ENCODE results near the gene PIK3R1. TPM values are rescaled to one million over a fixed set of nuclear protein-coding genes. Genes with fewer than 3 reads are reported as not detected.

The PIK3R1 gene
- total RNA-seq, 1 donor: 73.8 TPM

DNA sequence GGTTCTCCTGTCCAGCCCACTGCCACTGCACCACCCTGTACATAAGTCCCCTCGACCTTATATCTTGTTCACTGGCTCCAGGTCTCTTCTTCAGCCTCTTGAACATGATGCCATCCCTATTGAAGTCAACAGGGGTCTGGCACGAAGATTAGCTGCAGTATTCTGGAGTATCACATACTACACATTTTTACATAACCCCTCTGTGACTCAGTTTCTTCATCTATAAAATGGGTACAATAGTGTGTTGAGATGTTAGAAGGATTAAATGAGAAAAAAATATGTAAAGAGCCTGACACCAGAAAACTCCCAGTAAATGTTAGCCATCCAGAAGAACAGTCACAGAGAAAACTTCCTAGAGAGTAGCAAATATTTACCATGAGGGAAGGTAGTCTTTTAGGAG is 98.9 kb downstream of the PIK3R1 start:
- TF ChIP-seq, protein P1, sequence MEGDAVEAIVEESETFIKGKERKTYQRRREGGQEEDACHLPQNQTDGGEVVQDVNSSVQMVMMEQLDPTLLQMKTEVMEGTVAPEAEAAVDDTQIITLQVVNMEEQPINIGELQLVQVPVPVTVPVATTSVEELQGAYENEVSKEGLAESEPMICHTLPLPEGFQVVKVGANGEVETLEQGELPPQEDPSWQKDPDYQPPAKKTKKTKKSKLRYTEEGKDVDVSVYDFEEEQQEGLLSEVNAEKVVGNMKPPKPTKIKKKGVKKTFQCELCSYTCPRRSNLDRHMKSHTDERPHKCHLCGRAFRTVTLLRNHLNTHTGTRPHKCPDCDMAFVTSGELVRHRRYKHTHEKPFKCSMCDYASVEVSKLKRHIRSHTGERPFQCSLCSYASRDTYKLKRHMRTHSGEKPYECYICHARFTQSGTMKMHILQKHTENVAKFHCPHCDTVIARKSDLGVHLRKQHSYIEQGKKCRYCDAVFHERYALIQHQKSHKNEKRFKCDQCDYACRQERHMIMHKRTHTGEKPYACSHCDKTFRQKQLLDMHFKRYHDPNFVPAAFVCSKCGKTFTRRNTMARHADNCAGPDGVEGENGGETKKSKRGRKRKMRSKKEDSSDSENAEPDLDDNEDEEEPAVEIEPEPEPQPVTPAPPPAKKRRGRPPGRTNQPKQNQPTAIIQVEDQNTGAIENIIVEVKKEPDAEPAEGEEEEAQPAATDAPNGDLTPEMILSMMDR (IDR thresholded peaks at IDR 0.05; ENCODE audit: insufficient read depth, low read depth, low read length): no peak
- DNase-seq (ENCODE audit: low read depth): no peak

DNA sequence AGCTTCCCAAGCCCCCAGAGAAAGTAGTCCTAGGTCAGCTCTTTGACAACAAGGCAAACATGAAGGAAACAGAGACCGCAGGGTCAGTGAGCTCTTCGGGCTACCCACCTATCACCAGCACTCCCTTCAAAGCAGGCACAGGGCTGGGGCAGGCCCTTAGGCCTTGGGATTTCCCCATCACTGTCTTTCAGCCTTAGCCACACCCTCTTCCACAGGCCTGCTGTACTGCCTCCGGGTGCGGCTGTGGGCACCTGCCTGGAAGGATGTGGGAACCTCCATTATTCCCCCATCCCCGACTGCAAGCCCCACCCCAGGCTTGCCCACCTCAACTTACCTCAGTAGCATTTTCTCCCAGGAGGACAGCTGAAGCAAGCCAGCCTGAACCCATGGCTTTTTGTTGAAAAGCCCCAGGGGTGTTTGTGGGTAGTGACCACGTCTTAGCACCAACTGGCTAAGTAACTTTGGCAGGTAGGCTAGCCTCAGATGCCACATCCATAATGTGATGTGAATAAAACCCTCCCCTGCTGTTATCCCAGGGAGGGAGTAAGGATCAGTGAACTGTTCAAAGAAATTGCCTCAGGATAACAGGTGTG is 100.2 kb downstream of the PIK3R1 start:
- TF ChIP-seq, protein P1 (IDR thresholded peaks at IDR 0.05; ENCODE audit: insufficient read depth, low read depth, low read length): no peak
- no peak for DNase-seq (ENCODE audit: low read depth)
- H3K4me3 ChIP-seq (ENCODE audit: low read depth, low read length): no peak overlapping the region

More for the DNA sequence above, 98.9 kb downstream of the PIK3R1 start:
- H3K4me3 ChIP-seq (ENCODE audit: low read depth, low read length): no peak overlapping the region

DNA sequence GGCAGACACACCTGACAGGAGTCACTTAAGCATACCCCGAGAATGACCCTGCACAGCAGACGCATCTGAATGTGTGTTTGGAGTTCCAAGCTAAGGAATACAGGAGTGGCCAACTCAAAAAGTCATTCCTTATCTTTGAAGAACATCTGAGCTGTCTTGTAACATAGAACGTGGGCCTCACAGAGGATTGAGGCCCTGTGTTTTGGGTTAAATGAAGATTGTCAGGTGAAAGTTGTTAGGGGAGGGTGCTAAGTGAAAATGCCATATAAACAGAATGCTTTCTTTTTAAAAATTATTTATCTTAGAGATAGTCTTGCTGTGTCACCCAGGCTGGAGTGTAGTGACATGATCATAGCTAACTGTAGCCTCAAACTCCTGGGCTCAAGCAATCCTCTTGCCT is 100.9 kb downstream of the PIK3R1 start:
- TF ChIP-seq, protein P1 (IDR thresholded peaks at IDR 0.05; ENCODE audit: insufficient read depth, low read depth, low read length): no peak
- DNase-seq (ENCODE audit: low read depth): no peak
- H3K4me3 ChIP-seq (ENCODE audit: low read depth, low read length): no peak overlapping the region

DNA sequence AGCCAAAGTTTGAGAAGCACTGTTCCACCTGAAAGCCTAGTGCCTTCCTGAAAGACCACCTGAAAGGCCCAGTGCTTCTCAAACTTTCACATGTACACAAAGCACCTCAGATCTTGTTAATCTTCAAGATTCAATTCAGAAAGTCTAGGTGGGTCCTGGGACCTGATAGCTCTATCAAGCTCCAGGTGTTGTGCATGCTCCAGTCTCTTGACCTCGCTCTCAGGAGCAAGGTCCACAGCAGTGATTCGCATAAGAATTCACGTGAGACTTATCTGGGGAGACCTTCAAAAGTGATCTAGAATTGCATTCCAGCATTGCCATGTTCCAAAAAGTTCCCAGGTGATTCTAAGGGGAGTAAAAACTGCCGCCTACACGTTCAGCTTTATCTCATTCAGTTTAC is 102.1 kb downstream of the PIK3R1 start:
- H3K4me3 ChIP-seq (ENCODE audit: low read depth, low read length): no peak overlapping the region
- TF ChIP-seq, protein P1 (IDR thresholded peaks at IDR 0.05; ENCODE audit: insufficient read depth, low read depth, low read length): no peak
- no peak for DNase-seq (ENCODE audit: low read depth)

DNA sequence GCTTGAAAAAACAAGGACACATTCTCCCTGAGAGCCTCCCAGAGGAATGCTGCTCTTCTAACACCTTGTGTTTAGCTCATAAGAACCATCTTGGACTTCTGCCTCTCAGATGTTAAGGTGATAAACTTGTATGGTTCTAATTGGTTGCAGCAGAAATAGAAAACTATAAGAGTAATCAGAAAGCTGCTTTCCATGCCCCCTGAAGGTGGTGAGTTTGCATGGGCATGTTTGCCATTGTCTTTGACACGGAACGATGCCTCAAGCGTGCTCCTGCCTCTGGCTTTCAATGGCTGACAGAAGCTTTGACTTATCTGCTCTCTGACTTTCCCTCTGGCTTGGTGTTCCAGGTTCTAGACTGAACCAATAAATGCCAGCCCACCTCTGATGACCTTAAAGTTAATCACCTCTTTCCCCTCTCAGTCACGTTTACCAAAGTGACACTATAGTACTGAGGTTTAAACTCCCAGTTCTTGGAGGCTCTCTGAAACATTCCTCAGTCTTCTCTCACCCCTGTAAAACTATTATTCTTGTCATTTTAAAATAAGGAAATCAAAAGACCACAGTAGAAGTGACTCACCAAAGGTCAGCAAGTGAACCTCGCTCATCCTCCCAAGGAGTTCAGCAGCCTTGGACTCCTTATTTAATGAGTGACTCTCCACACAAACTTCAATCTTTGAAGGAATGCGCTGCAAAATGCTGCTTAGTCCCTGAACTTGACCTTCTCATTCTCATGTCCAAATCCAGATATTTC is 103.6 kb downstream of the PIK3R1 start:
- TF ChIP-seq, protein P1 (IDR thresholded peaks at IDR 0.05; ENCODE audit: insufficient read depth, low read depth, low read length): no peak
- DNase-seq (ENCODE audit: low read depth): peak; percentile 73
- H3K4me3 ChIP-seq (ENCODE audit: low read depth, low read length): no peak overlapping the region

DNA sequence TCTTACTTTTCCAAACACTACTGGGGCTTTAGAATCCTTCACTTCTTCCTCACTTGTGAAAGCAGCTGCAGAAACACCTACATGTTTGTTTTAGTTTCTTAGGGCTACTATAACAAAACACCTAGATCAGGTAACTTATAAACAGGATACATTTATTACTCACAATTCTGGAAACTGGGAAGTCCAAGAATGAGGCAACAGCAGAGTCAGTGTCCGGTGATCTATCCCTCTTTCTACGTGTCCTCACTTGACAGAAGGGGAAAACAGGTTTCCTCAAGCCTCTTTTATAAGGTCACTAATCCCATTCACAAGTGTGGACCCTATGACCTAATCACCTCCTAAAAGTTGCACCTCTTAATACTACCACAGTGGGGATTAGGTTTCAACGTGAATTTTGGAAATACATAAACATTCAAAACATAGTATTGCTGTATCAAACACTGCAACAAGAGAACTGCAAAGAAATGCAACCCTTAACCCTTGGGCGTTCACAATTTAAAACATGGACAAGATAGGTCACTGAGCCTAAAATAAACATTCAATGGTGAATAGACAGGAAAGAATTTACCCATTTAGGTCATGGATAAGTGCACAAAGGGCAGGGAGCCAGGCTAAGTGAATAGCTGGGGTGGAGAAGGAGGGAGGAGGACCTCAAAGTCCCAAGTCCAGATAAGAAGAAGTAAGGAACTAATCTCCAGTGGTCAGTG is 104.3 kb downstream of the PIK3R1 start:
- TF ChIP-seq, protein P1 (IDR thresholded peaks at IDR 0.05; ENCODE audit: insufficient read depth, low read depth, low read length): no peak
- peak; percentile 71 for DNase-seq (ENCODE audit: low read depth)
- no peak overlapping the region for H3K4me3 ChIP-seq (ENCODE audit: low read depth, low read length)
